Kidney epithelial cell (primary cell): ENCODE measurements around the gene GSDME. TPM values are rescaled to one million over a fixed set of nuclear protein-coding genes. Genes with fewer than 3 reads are reported as not detected.

ENCODE experiments used
- DNase-seq: peaks from one replicate; pipeline ENCODE4 v3.0.0-alpha.2; 2010; ENCODE audit warnings: low read depth
- H3K27me3 ChIP-seq: 2 replicates; pipeline ENCODE4 v1.6.0; 2011; ENCODE audit warnings: low read length; ENCODE audit not compliant: control insufficient read depth, insufficient read depth
- H3K36me3 ChIP-seq: 2 replicates; pipeline ENCODE4 v1.5.1; 2011; ENCODE audit warnings: low read length; ENCODE audit not compliant: control insufficient read depth, insufficient read depth
- H3K4me3 ChIP-seq: 2 replicates; pipeline ENCODE4 v1.5.1; 2011; ENCODE audit warnings: low read depth, mild to moderate bottlenecking, control low read depth, low read length
- CTCF ChIP-seq: IDR thresholded peaks from 2 replicates; pipeline ENCODE4 v1.5.1; 2011; ENCODE audit warnings: mild to moderate bottlenecking, moderate library complexity, low read length, control low read depth, inconsistent platforms; ENCODE audit not compliant: insufficient read depth, poor library complexity, severe bottlenecking
- total RNA-seq: library from RNA; depleted of rRNA; stranded (reverse); fragments of >200 nt; gene quantifications from 2 replicates; pipeline ENCODE4 v1.2.3, GENCODE V29; 2015

The GSDME gene
- total RNA-seq, 1 donor from 2014 or later = 84.8 TPM

DNA sequence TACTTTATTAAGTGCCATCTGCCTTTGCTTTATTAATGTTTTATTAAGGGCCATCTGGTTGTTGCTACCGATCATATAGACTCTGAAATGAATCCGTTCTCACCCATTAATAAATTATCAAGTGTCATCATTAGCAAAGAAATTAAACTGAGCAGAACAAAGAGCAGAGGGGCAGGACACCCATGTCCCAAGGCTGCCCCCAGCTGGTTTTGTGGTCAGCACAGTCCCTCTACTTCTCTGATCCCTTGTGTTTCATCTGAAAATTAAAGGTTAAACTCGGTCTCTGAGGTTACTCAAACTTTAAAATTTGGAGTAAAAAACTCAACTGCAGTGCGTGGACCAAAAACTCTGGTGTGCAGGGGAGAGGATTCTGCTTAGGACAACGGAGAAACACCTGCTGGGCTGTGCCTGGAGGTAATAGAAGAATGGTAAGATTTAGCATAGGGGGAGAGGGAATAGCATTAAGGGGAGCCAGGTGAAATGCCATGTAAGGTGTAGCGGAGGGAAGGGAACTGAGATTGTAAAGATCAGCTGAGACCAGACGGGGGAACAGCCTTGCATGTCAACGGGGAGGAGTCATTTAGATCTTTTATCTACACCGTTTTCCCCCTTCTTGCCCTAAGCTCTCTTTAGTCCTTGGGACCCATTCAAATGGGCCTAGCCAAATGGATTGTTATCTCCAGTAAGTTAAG, 10.8 kb upstream of the GSDME start:
- TF ChIP-seq CTCF = no peak
- H3K27me3 ChIP-seq = no peaks in the 10 kb centered on the region
- no peaks in the 10 kb centered on the region for H3K36me3 ChIP-seq
- no peak for DNase-seq
- H3K4me3 ChIP-seq = no peak overlapping the region

DNA sequence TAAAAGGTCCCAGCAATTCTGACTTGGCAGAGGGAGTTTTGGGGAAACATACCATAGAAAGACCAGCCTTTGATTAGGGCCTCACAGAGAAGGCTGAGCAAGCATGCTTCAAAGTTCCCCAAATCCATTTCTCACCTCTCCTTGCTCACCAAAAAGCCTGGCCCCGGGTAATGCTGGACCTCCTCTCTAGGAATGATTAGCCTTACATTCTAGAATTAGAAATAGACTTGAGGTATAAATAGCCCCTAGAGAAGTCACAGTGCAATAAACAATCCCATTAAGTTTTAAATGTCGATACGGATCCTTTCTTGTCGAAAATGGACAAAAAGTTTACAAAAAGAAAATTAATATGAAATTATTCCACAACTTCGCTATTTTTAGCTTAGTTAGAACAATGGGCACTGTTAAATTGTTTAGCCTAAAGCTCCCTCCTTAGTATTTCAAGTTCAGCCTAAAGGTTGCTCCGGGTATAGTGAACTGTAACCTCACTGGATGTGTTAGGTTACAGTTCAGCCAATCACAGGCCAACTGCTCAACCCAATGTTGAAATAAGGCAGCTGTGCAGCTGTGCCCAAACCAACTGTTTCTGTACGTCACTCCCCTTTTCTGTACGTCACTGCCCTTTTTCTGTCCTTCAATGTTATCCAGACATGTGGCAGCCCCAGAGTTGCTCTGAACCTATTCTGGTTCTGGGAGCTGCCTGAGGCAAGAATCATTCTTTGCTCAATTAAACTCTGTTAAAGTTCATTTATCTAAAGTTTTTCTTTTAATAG, 7.9 kb upstream of the GSDME start:
- no peaks in the 10 kb centered on the region for H3K36me3 ChIP-seq
- no peak overlapping the region for H3K4me3 ChIP-seq
- no peak for TF ChIP-seq CTCF
- no peak for DNase-seq
- H3K27me3 ChIP-seq = no peaks in the 10 kb centered on the region

GRCh38 chr7:24764011-24764410, 6.7 kb upstream of the GSDME start:
- H3K4me3 ChIP-seq = no peak overlapping the region
- DNase-seq = no peak
- TF ChIP-seq CTCF = no peak
- no peaks in the 10 kb centered on the region for H3K27me3 ChIP-seq
- no peaks in the 10 kb centered on the region for H3K36me3 ChIP-seq

GRCh38 chr7:24763303-24763901, 6.1 kb upstream of the GSDME start:
- Histone ChIP-seq H3K4me3 (no peak overlapping the region), H3K27me3 (no peaks in the 10 kb centered on the region), H3K36me3 (no peaks in the 10 kb centered on the region)
- no peak for DNase-seq
- no peak for TF ChIP-seq CTCF

DNA sequence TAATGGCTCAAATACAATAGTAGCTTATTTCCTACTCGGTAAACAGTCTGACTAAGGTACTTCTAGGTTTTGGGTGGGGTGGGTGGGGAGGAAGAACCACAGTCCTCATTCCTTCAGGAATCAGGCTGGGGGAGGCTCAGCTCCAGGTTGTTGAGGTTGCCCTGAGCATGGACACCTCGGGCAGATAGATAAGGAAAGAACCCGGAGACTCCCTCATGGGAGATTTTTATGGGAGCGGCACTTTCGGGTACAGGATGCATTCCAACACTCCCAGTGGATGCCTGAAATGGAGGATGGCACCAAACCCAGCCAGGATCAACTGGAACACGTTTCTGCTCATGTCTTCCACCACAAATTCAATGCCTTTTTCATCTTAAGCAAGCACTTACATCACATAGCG, 5.5 kb upstream of the GSDME start:
- DNase-seq = no peak
- TF ChIP-seq CTCF = no peak
- Histone ChIP-seq H3K4me3 (no peak overlapping the region), H3K27me3 (no peaks in the 10 kb centered on the region), H3K36me3 (no peaks in the 10 kb centered on the region)
